Spinal cord (tissue), 10 donors: Measurements from ENCODE around the gene NDOR1. TPM values are rescaled to one million over a fixed set of nuclear protein-coding genes. Genes with fewer than 3 reads are reported as not detected.

Experiments
- DNase-seq, 6 donors: peaks; one replicate each; pipeline versions ENCODE4 v3.0.0 to v3.0.0-alpha.2; 2013 to 2015; ENCODE audit warnings: low spot score in 6 of 6, low read depth in 4 of 6
- H3K27ac ChIP-seq: one replicate; pipeline ENCODE4 v1.5.1; 2013; ENCODE audit warnings: low read depth, low read length, control low read depth
- H3K27me3 ChIP-seq: one replicate; pipeline ENCODE4 v1.6.1; 2013; ENCODE audit warnings: low read length; ENCODE audit not compliant: control insufficient read depth, insufficient read depth
- H3K36me3 ChIP-seq: one replicate; pipeline ENCODE4 v1.6.1; 2013; ENCODE audit warnings: low read length; ENCODE audit not compliant: control insufficient read depth, insufficient read depth
- H3K4me1 ChIP-seq: one replicate; pipeline ENCODE4 v1.6.1; 2013; ENCODE audit warnings: low read length; ENCODE audit not compliant: control insufficient read depth, insufficient read depth
- H3K4me3 ChIP-seq: one replicate; pipeline ENCODE4 v1.5.1; 2013; ENCODE audit warnings: low read depth, low read length, control low read depth
- H3K9me3 ChIP-seq: one replicate; pipeline ENCODE4 v1.6.1; 2013; ENCODE audit warnings: low read length; ENCODE audit not compliant: control insufficient read depth, insufficient read depth
- WGBS: methylation state at CpG from one replicate; pipeline ENCODE4 v1.1.5; 2013; ENCODE audit warnings: missing lambda C conversion rate; ENCODE audit not compliant: insufficient coverage; 5-methylcytosine and 5-hydroxymethylcytosine counted together
- polyA plus RNA-seq, 2 donors: library from polyadenylated mRNA; unstranded; fragments of 120-200 nt; gene quantifications; one replicate each; pipeline ENCODE4 v1.2.1, GENCODE V29; 2013; ENCODE audit not compliant: insufficient read length in 2 of 2
- total RNA-seq, 2 donors: library from RNA; depleted of rRNA in 1 of 2; stranded (reverse); fragments of 120-200 nt in 1 of 2; fragments of >200 nt in 1 of 2; gene quantifications; one replicate each; pipeline versions ENCODE4 v1.2.3 to v1.2.4, GENCODE V29; 2013 to 2014
- donor health status: healthy.

NDOR1 gene
- total and polyA plus RNA-seq, 4 donors = 3.2 to 23.8 (median 12.3) TPM

DNA sequence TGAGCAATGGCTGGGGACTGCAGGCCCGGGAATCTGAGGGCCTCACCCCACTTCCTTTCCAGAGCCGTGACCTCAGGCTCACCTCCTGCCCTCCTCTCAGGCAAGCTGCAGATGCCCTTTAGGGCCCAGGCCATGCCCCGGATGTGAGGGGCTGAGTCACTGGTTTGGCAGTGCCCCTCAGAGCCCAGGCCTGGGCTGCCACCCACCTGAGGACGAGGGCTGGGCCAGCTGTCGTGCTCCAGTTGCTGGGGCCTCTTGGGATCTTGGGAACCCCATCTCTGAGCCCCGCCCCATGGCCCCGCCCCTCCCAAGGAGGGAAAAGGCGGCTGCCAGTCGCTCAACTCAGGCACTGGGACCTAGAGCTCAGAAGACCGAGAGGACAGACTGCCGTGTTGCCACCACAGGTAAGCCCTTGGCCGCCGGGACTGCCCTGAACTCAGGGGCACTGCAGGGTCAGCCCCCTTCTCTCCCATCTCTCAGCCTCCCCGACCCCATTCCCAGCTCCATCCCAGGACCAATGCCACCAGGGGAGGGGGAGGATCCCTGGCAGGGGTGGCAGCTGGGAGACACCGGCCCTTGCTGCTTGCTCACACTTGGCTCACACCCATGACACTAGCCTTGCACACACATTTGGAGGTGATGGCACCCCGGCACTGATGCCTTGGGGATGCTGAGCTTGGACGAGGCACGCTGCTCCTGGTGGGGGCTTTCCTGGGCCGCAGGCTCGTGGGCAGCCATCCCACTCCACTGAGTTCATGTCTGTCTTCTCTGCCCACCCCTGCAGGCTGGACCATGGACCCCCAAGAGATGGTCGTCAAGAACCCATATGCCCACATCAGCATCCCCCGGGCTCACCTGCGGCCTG lies 19.6 kb downstream of the NDOR1 start, which contains the start of gene CYSRT1:
TSS of gene CYSRT1 (plus strand) at position 345 of the 865 bp plus-strand sequence. CDS start at position 793, 448 bp downstream.
- Histone ChIP-seq H3K27me3 (no peaks in the 10 kb centered on the region), H3K4me1 (peaks cover 38% of the 10 kb centered on the region), H3K36me3 (peaks cover 9% of the 10 kb centered on the region), H3K4me3 (peak within 1 kb of the TSS; percentile 60), H3K9me3 (no peaks in the 10 kb centered on the region), H3K27ac (no peak within 1 kb of the TSS)
- 53% methylated on average over 18 of the region's 23 CpGs for WGBS
- DNase-seq = no peak

DNA sequence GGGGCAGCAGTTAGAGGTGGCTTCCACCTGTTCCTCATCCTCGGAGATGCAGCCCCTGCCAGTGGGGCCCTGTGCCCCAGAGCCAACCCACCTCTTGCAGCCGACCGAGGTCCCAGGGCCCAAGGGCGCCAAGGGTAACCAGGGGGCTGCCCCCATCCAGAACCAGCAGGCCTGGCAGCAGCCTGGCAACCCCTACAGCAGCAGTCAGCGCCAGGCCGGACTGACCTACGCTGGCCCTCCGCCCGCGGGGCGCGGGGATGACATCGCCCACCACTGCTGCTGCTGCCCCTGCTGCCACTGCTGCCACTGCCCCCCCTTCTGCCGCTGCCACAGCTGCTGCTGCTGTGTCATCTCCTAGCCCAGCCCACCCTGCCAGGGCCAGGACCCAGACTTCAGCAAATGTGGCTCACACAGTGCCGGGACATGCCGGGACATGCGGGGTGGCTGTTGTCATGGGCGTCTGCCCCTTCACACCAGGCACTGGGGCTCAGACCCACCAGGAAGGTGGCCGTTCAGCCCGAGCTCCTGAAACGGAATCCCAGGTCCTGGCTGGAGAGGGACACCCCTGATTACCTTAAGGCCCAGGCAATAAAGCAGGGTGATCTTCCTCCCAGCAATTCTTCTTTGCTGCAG lies 20.3 kb downstream of the NDOR1 start:
- Histone ChIP-seq H3K36me3 (peaks cover 2% of the 10 kb centered on the region), H3K4me1 (peaks cover 35% of the 10 kb centered on the region), H3K27ac (no peak overlapping the region), H3K27me3 (no peaks in the 10 kb centered on the region), H3K4me3 (no peak overlapping the region), H3K9me3 (no peaks in the 10 kb centered on the region)
- no peak for DNase-seq
- 81% methylated on average over 21 of the region's 21 CpGs for WGBS

DNA sequence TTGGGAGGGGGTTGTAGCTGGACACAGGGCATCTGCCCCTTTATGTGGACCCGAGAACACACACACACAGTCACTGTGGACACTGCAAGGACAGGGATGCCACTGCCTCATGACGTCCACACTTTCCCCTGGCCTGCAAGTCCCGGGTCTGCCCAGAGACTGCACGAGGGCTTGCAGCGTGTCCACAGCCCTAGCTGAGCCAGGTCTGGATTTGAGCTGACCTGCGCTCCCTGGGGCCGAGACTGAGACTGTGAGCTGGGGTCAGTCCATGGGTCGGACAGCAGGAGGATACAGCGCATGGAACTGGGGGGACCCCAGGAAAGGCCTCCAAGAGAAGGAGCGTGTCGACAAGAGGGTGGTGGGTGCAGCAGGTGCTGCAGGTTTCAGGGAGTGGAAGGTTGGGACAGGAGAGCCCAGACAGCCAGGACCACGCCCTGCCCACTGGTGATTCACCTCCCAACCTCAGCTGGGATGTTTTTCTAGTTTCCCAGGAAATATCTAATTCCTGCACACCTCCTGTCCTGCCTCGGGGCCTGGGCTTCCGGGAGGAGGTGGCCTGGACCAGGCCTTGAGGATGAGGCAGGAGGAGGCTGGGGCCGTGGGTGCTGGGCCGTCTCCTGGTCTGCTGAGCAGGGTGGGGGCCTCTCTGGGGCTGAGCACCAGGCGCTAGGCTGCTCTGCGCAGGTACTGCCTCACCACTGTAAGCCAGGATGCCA lies 21.0 kb downstream of the NDOR1 start:
- no peak overlapping the region for H3K27ac ChIP-seq
- 80% methylated on average over 16 of the region's 18 CpGs for WGBS
- no peaks in the 10 kb centered on the region for H3K9me3 ChIP-seq
- H3K4me1 ChIP-seq = peaks cover 30% of the 10 kb centered on the region
- H3K4me3 ChIP-seq = no peak overlapping the region
- no peaks in the 10 kb centered on the region for H3K36me3 ChIP-seq
- no peaks in the 10 kb centered on the region for H3K27me3 ChIP-seq
- no peak for DNase-seq

DNA sequence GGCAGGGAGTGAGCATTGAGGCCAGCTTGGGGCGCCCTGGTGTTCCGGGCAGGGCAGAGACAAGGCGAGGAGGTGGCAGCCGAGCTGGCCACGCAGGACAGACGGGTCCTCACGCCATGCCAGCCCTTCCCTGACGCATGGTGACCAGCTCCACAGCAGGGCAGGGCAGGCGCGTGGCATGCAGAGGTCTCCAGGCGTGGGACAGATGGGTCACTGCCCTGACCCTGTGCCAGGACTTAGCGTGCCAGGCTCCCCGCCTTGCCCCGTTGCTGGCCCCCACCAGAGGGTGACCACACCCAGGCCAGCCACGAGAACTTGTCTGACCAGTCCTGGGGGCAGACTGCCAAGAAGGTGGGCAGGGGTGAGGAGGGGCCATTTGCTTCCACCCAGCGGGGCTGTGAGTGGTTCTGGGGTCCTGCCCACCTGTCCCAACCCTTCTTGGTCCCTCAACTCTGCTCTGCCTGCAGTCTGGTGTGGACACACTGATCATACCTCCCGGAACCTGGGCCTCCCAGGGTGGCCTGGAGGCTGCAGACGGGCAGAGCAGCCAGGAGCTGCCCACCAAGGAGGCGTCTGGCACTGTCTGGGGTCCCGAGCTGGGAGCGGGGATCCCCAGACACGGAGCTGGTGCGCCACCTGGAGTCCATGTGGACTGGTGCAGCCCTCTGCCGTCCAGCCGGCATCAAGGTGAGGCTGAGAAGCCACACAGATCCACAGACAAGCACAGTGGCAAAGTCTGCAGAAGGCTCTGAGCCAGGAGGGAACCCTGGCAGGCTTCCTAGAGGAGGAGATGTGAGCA lies 21.8 kb downstream of the NDOR1 start, which contains the start of gene RNF224:
TSS of gene RNF224 (plus strand) at position 449 of the 799 bp plus-strand sequence. CDS start 834 bp downstream, outside the sequence.
- H3K4me3 ChIP-seq = no peak within 1 kb of the TSS
- no peak within 1 kb of the TSS for H3K27ac ChIP-seq
- WGBS = 46% methylated on average over 25 of the region's 25 CpGs
- no peaks in the 10 kb centered on the region for H3K9me3 ChIP-seq
- peak in 3 of 6 donors; percentile 45 to 87 (median 83) for DNase-seq
- peaks cover 2% of the 10 kb centered on the region for H3K36me3 ChIP-seq
- H3K4me1 ChIP-seq = peaks cover 26% of the 10 kb centered on the region
- no peaks in the 10 kb centered on the region for H3K27me3 ChIP-seq

DNA sequence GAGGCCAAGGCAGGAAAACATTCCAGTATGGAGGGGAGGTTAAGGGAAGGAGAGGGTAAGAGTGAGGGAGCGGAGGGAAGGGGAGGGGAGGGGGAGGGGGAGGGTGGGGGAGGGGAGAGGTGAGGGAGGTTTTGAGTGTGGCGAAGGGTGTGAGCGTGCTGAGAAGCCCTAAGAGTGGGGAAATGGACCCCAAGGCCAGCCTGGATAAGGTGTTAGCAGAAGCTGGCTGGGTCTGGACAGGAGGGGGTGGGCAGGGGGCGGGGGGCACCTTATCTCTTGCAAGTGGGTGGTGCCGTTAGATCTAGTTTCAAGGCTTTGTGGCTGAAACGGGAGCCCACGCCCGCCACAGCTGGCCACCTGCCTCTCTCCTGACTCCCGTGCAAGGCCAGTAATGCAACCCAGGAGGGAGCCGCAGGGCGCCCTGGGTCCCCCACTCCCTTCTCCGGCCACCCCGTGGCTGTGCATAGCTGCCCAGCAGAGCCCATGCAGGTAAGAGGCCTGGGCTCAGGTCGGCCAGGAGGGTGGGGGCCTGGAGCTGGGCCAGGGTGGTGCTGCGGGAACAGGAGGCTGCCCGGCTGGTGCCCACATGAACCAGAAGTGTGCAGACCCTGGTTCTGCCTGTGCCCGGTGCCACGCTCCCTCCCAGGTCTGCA lies 22.5 kb downstream of the NDOR1 start:
- no peak for DNase-seq
- H3K27me3 ChIP-seq = no peaks in the 10 kb centered on the region
- peaks cover 4% of the 10 kb centered on the region for H3K36me3 ChIP-seq
- no peaks in the 10 kb centered on the region for H3K9me3 ChIP-seq
- H3K27ac ChIP-seq = no peak overlapping the region
- WGBS = 57% methylated on average over 16 of the region's 18 CpGs
- no peak overlapping the region for H3K4me3 ChIP-seq
- H3K4me1 ChIP-seq = peaks cover 19% of the 10 kb centered on the region

DNA sequence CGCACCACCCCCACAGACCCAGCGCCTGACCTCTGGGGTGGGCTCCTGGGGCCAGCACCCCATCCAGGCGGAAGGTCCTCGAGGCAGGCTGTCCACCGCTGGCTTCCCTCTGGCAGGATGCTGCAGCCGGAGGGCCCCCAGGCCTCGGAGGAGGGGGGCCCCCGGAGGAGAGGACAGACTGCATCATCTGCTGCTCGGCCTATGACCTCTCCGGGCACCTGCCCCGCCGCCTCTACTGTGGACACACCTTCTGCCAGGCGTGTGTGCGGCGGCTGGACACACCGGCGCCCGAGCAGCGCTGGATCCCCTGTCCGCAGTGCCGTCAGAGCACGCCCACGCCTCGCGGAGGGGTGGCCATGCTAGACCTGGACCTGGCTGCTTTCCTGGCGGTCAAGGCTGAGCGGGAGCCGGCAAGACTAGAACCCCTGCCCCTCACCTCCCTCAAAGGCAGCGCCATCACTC lies 23.0 kb downstream of the NDOR1 start:
- H3K27me3 ChIP-seq = no peaks in the 10 kb centered on the region
- no peak overlapping the region for H3K27ac ChIP-seq
- peaks cover 4% of the 10 kb centered on the region for H3K36me3 ChIP-seq
- no peaks in the 10 kb centered on the region for H3K9me3 ChIP-seq
- WGBS = 78% methylated on average over 29 of the region's 29 CpGs
- H3K4me1 ChIP-seq = peaks cover 17% of the 10 kb centered on the region
- H3K4me3 ChIP-seq = no peak overlapping the region
- no peak for DNase-seq

DNA sequence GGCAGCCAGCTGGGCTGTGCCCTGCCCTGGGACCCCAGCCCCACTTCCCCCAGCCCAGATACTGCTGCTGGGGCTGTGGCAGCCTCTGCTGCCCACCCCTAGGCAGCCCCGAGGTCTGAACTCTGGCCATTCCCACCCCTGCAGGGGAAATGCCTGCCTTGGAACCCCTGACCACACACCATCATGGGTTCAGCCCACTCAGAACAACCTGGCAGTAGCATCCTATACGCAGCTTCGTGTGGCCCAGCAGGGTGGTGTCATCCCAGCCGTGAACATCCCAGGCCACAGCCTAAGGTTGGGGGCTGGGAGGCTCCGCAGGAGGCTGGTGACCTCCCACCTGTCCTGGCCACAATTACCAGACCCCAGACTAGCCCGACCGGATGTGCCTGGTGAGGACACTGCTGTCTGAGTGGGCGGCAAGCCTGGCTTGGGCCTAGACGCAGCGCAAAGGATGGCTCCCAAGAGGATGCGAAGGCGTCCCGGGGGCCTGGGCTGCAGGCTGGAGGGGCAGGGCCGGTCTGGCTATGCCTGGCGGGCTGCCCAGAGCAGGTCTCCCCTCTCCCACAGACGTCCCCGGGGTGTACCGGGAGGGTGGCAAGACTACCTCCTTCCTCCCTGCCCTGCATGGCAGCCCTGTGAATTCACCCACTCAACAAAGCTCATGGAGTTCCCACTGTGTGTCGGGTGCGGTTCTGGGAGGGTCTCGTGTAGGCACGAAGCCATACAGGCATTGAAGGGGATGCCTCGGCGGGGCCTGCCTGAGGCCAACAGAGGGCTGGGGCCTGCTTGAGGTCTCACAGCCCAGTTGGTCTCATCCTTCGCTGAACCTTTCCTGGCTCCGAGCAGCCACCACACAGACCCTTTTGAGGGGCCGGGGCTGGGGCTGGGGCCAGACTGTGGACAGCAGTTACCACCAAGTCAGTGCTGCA lies 23.7 kb downstream of the NDOR1 start:
- no peak for DNase-seq
- 69% methylated on average over 27 of the region's 27 CpGs for WGBS

More for the DNA sequence above, 23.7 kb downstream of the NDOR1 start:
- Histone ChIP-seq H3K27ac (no peak overlapping the region), H3K4me1 (peaks cover 10% of the 10 kb centered on the region), H3K9me3 (no peaks in the 10 kb centered on the region), H3K27me3 (no peaks in the 10 kb centered on the region), H3K36me3 (peaks cover 4% of the 10 kb centered on the region), H3K4me3 (no peak overlapping the region)
